SH-SY5Y (cell line): ENCODE results near the gene VPS37D.

ENCODE experiments used
- GATA2 ChIP-seq: IDR thresholded peaks from 2 replicates; pipeline ENCODE4 v1.6.1; 2011; ENCODE audit warnings: mild to moderate bottlenecking, low read depth, low read length
- GATA3 ChIP-seq: IDR thresholded peaks from 2 replicates; pipeline ENCODE4 v1.6.1; 2011; ENCODE audit warnings: low read depth, mild to moderate bottlenecking, low read length, moderate library complexity

DNA sequence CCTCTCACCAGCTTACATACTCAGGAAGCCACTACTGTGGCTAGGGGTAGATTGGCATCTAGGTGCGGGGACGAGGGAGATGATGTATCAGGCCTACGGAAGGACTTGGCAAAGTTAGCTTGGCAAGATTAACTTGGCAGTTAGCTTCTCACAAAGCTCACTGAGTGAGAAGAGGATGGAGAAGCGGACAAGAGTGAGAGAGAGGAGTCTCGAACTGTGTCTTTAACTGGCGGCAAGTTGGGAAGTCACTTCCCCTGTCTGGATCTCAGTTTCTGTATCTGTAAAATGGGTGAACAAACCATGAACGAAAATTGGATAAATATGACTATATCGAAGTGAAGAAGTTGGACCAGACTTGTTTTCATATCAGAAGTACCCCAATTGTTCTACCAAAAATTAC lies 33.8 kb upstream of the VPS37D start:
- TF ChIP-seq GATA2 (no peak), GATA3 (no peak)
